ENCODE measurements around the gene SNX10. TPM values are rescaled to one million over a fixed set of nuclear protein-coding genes. Genes with fewer than 3 reads are reported as not detected.
A peak's percentile ranks its signal among the peaks of the same experiment; 100 is the strongest.

The SNX10 gene
- total and polyA plus RNA-seq, 2 of the 4 experiments (the other 2 are of a cell fraction), result not detected

DNA sequence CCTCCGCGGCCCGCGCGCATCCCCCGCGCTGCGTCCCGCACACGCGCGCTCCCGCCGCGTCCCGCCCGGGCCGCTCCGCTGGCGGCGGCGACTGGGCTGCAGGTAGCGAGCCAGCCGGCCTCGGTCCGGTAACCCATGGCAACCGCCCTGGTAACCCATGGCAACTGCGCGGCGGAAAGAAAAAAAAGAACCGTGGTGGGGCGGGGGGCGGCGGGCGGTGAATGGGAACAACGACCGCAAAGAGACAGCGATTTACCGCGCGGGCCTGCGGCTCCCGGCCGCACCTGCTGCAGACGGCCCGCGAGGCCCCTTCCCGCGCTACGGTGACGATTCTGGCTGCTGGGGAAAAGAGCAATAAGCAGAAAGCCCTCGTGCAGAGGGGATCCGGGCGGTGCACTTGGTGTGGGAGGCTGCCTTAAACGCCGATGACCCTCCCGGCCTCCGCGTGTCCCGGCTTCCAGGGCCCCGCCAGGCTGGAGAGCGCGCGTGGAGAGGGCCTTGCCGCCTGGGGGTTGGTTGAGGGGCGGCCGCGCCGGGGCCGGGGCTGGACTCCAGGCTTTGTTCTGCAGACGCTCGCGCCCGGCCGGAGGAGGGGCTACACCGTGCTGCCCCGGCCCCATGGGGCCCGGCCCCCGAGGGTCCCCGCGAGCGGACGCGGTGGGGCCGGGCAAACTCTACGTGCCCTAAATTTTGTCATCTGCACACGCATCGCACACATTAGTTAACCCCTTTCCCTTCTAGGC, 84.7 kb downstream of the SNX10 start:
- Histone ChIP-seq H2BK20ac (ENCODE audit: low read depth, low read length) (no peak overlapping the region), H3K23ac (ENCODE audit: low read depth, low read length) (no peak overlapping the region), H4K8ac (ENCODE audit: low read depth in 2 of 2, low read length in 2 of 2) (no peak overlapping the region), H3K9me1 (ENCODE audit: insufficient read depth, low read length) (no peaks in the 10 kb centered on the region; the same call in 1 of the 2 replicates), H2AK5ac (ENCODE audit: low read depth, low read length) (no peak overlapping the region), H3K4me3 (ENCODE audit: insufficient read depth, low read depth, low read length) (no peak overlapping the region), H3K27me3 (ENCODE audit: control insufficient read depth, insufficient read depth, low read length) (peaks cover 41% of the 10 kb centered on the region), H4K5ac (ENCODE audit: low read depth, low read length) (no peak overlapping the region), H4K91ac (ENCODE audit: insufficient read depth, low read depth, low read length) (no peak overlapping the region), H3K4me2 (ENCODE audit: low read depth, low read length) (no peak overlapping the region; the same call in 1 of the 2 replicates), H3K56ac (ENCODE audit: extremely low read depth, insufficient read depth, low read length) (no peak overlapping the region), H3K9me3 (ENCODE audit: control insufficient read depth, insufficient read depth, low read length) (peaks cover 3% of the 10 kb centered on the region; the same call in 1 of the 2 replicates), H3K9ac (ENCODE audit: low read depth, low read length) (no peak overlapping the region), H3K14ac (replicated peaks; ENCODE audit: low read depth, low read length) (no peak overlapping the region), H2BK15ac (ENCODE audit: low read depth, low read length) (no peak overlapping the region), H3K18ac (ENCODE audit: low read depth, low read length) (no peak overlapping the region), H2AK9ac (replicated peaks; ENCODE audit: low read depth, low read length, poor library complexity) (peak overlapping the region; percentile 16), H3K4me1 (ENCODE audit: control insufficient read depth, insufficient read depth, low read length) (no peaks in the 10 kb centered on the region), H3K27ac (ENCODE audit: insufficient read depth, low read length) (no peak overlapping the region), H2BK5ac (ENCODE audit: low read depth, low read length, poor library complexity, severe bottlenecking) (no peak overlapping the region), H3K79me1 (ENCODE audit: low read depth in 1 of 2, low read length in 2 of 2) (no peaks in the 10 kb centered on the region), H2AFZ (replicated peaks; ENCODE audit: low read length, poor library complexity) (peak overlapping the region; percentile 76), H3K36me3 (ENCODE audit: control insufficient read depth, insufficient read depth, low read length) (no peaks in the 10 kb centered on the region), H2BK120ac (ENCODE audit: low read depth, low read length) (no peak overlapping the region), H4K20me1 (ENCODE audit: insufficient read depth, low read length) (no peaks in the 10 kb centered on the region), H3K4ac (ENCODE audit: low read depth, low read length) (no peak overlapping the region)
- no TSS peak for BruUV-seq (replicated peaks)
- ChIA-PET CTCF (interaction anchor here (1.2 kb wide), 1 partner anchor 484 kb away, joined by 3 read pairs; no protein-coding TSS in a partner anchor), POLR2A (ENCODE audit: unreplicated experiment) (no interaction called here)
- intact Hi-C loops (cut with micrococcal nuclease), result loop anchor here (10.0 kb wide), 1 partner anchor 488 kb away; the partner anchor contains the start of gene SKAP2
- dilution Hi-C loops (cut with HindIII; ENCODE audit: low sequenced_read_pairs, unreplicated experiment), result no loop called here
- TF ChIP-seq RAD21 (IDR thresholded peaks at IDR 0.05; ENCODE audit: low read length) (no peak), CEBPB (IDR thresholded peaks at IDR 0.05; ENCODE audit: low read depth, low read length) (no peak), RFX5 (IDR thresholded peaks at IDR 0.05; ENCODE audit: low read depth, low read length) (no peak), CHD1 (IDR thresholded peaks at IDR 0.05; ENCODE audit: low read depth, low read length) (no peak), MAFK (IDR thresholded peaks at IDR 0.05; ENCODE audit: low read depth, low read length) (no peak), NFE2L2 (IDR thresholded peaks at IDR 0.05; ENCODE audit: low read depth, low read length) (no peak), MAZ (IDR thresholded peaks at IDR 0.05; ENCODE audit: borderline replicate concordance, low read depth, low read length) (no peak)
- TF ChIP-seq, protein P1, sequence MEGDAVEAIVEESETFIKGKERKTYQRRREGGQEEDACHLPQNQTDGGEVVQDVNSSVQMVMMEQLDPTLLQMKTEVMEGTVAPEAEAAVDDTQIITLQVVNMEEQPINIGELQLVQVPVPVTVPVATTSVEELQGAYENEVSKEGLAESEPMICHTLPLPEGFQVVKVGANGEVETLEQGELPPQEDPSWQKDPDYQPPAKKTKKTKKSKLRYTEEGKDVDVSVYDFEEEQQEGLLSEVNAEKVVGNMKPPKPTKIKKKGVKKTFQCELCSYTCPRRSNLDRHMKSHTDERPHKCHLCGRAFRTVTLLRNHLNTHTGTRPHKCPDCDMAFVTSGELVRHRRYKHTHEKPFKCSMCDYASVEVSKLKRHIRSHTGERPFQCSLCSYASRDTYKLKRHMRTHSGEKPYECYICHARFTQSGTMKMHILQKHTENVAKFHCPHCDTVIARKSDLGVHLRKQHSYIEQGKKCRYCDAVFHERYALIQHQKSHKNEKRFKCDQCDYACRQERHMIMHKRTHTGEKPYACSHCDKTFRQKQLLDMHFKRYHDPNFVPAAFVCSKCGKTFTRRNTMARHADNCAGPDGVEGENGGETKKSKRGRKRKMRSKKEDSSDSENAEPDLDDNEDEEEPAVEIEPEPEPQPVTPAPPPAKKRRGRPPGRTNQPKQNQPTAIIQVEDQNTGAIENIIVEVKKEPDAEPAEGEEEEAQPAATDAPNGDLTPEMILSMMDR (conservative IDR thresholded peaks at IDR 0.05; ENCODE audit: low read depth, low read length), result no peak
- in situ Hi-C loops (cut with MboI; ENCODE audit: low sequenced_read_pairs), result no loop called here
- 4% methylated on average over 37 of the region's 88 CpGs; no CpG with 5 or more reads in 1 of the 2 experiments for WGBS, 2 experiments (ENCODE audit: extremely low coverage in 2 of 2, insufficient read length in 1 of 2)
- no peak for DNase-seq
- ATAC-seq (ENCODE audit: low read depth), result no peak

Measured in IMR-90 (cell line).